HUES48 (cell line): ENCODE results near the gene SEC24D.

Source experiments
- H3K27ac ChIP-seq: one replicate; pipeline ENCODE4 v1.7.0; 2013; ENCODE audit warnings: low read depth, low read length, inconsistent platforms
- H3K27me3 ChIP-seq: 2 replicates; pipeline ENCODE4 v1.6.1; 2013; ENCODE audit warnings: mild to moderate bottlenecking, low read length; ENCODE audit not compliant: control insufficient read depth, insufficient read depth
- H3K36me3 ChIP-seq: 2 replicates; pipeline ENCODE4 v1.6.1; 2013; ENCODE audit warnings: low read length; ENCODE audit not compliant: control insufficient read depth, insufficient read depth
- H3K4me1 ChIP-seq: 2 replicates; pipeline ENCODE4 v1.6.1; 2013; ENCODE audit warnings: mild to moderate bottlenecking, low read length; ENCODE audit not compliant: control insufficient read depth, insufficient read depth
- H3K4me3 ChIP-seq: 2 replicates; pipeline ENCODE4 v1.5.1; 2013; ENCODE audit warnings: mild to moderate bottlenecking, low read depth, low read length
- H3K9ac ChIP-seq: 2 replicates; pipeline ENCODE4 v1.6.1; 2013; ENCODE audit warnings: mild to moderate bottlenecking, low read depth, low read length, moderate library complexity
- H3K9me3 ChIP-seq: 2 replicates; pipeline ENCODE4 v1.6.1; 2013; ENCODE audit warnings: low read length; ENCODE audit not compliant: control insufficient read depth, insufficient read depth

Gene SEC24D

GRCh38 chr4:118752551-118752950 is 83.4 kb downstream of the SEC24D start:
- H3K27ac ChIP-seq, result no peak overlapping the region
- H3K9ac ChIP-seq, result no peak overlapping the region
- H3K27me3 ChIP-seq, result no peaks in the 10 kb centered on the region
- no peak overlapping the region for H3K4me3 ChIP-seq
- H3K36me3 ChIP-seq, result peaks cover 55% of the 10 kb centered on the region
- H3K9me3 ChIP-seq, result no peaks in the 10 kb centered on the region
- H3K4me1 ChIP-seq, result peaks cover 22% of the 10 kb centered on the region; the same call in 1 of the 2 replicates

- H3K4me1 ChIP-seq, result peaks cover 22% of the 10 kb centered on the region; the same call in 1 of the 2 replicates
- no peaks in the 10 kb centered on the region for H3K27me3 ChIP-seq
- H3K9ac ChIP-seq, result no peak overlapping the region
- H3K36me3 ChIP-seq, result peaks cover 47% of the 10 kb centered on the region
- H3K4me3 ChIP-seq, result no peak overlapping the region
- H3K27ac ChIP-seq, result no peak overlapping the region
- H3K9me3 ChIP-seq, result no peaks in the 10 kb centered on the region
Observed at GRCh38 chr4:118751629-118752323, 84.2 kb downstream of the SEC24D start.

- no peak overlapping the region for H3K27ac ChIP-seq
- no peaks in the 10 kb centered on the region for H3K27me3 ChIP-seq
- H3K36me3 ChIP-seq, result peaks cover 53% of the 10 kb centered on the region
- H3K4me3 ChIP-seq, result no peak overlapping the region
- H3K9me3 ChIP-seq, result no peaks in the 10 kb centered on the region
- 0 out of 2 replicates have a peak, but pooled peaks cover 3% of the 10 kb centered on the region for H3K4me1 ChIP-seq
- H3K9ac ChIP-seq, result no peak overlapping the region
Observed at GRCh38 chr4:118749347-118749988, 86.5 kb downstream of the SEC24D start.

- Histone ChIP-seq H3K9ac (no peak overlapping the region), H3K36me3 (peaks cover 55% of the 10 kb centered on the region), H3K4me3 (no peak overlapping the region), H3K27ac (no peak overlapping the region), H3K27me3 (no peaks in the 10 kb centered on the region), H3K9me3 (no peaks in the 10 kb centered on the region), H3K4me1 (no peaks in the 10 kb centered on the region)
Observed at GRCh38 chr4:118746251-118746919, 89.5 kb downstream of the SEC24D start.

GRCh38 chr4:118745357-118745756 is 90.6 kb downstream of the SEC24D start:
- Histone ChIP-seq H3K27me3 (no peaks in the 10 kb centered on the region), H3K4me3 (no peak overlapping the region), H3K9ac (no peak overlapping the region), H3K36me3 (peaks cover 51% of the 10 kb centered on the region), H3K4me1 (no peaks in the 10 kb centered on the region), H3K27ac (no peak overlapping the region), H3K9me3 (no peaks in the 10 kb centered on the region)

- H3K27ac ChIP-seq, result no peak overlapping the region
- H3K9ac ChIP-seq, result no peak overlapping the region
- H3K36me3 ChIP-seq, result peaks cover 58% of the 10 kb centered on the region
Observed at GRCh38 chr4:118743867-118744266, 92.1 kb downstream of the SEC24D start.

GRCh38 chr4:118742050-118742449 is 93.9 kb downstream of the SEC24D start:
- no peak overlapping the region for H3K4me3 ChIP-seq
- peaks cover 72% of the 10 kb centered on the region for H3K36me3 ChIP-seq
- H3K9me3 ChIP-seq, result no peaks in the 10 kb centered on the region
- H3K27ac ChIP-seq, result no peak overlapping the region
- H3K4me1 ChIP-seq, result peaks cover 13% of the 10 kb centered on the region; the same call in 1 of the 2 replicates
- H3K9ac ChIP-seq, result no peak overlapping the region
- H3K27me3 ChIP-seq, result no peaks in the 10 kb centered on the region

More at GRCh38 chr4:118743867-118744266, 92.1 kb downstream of the SEC24D start:
- Histone ChIP-seq H3K27me3 (no peaks in the 10 kb centered on the region), H3K9me3 (no peaks in the 10 kb centered on the region), H3K4me1 (peaks cover 7% of the 10 kb centered on the region; the same call in 1 of the 2 replicates), H3K4me3 (no peak overlapping the region)

- Histone ChIP-seq H3K27me3 (no peaks in the 10 kb centered on the region), H3K9ac (no peak overlapping the region), H3K36me3 (peaks cover 77% of the 10 kb centered on the region), H3K27ac (no peak overlapping the region), H3K4me3 (no peak overlapping the region), H3K4me1 (peaks cover 13% of the 10 kb centered on the region; the same call in 1 of the 2 replicates), H3K9me3 (no peaks in the 10 kb centered on the region)
Observed at GRCh38 chr4:118741301-118741855, 94.5 kb downstream of the SEC24D start.

GRCh38 chr4:118740869-118741268 is 95.1 kb downstream of the SEC24D start:
- Histone ChIP-seq H3K9me3 (no peaks in the 10 kb centered on the region), H3K36me3 (peaks cover 81% of the 10 kb centered on the region), H3K9ac (no peak overlapping the region), H3K27ac (no peak overlapping the region), H3K4me3 (no peak overlapping the region), H3K4me1 (peaks cover 13% of the 10 kb centered on the region; the same call in 1 of the 2 replicates), H3K27me3 (no peaks in the 10 kb centered on the region)

GRCh38 chr4:118739022-118739713 is 96.8 kb downstream of the SEC24D start:
- H3K36me3 ChIP-seq, result peaks cover 82% of the 10 kb centered on the region
- no peak overlapping the region for H3K27ac ChIP-seq
- H3K27me3 ChIP-seq, result no peaks in the 10 kb centered on the region
- peaks cover 13% of the 10 kb centered on the region; the same call in 1 of the 2 replicates for H3K4me1 ChIP-seq
- no peaks in the 10 kb centered on the region for H3K9me3 ChIP-seq
- H3K4me3 ChIP-seq, result no peak overlapping the region
- H3K9ac ChIP-seq, result no peak overlapping the region
